ENCODE data around the gene MTA3. TPM values are rescaled to one million over a fixed set of nuclear protein-coding genes. Genes with fewer than 3 reads are reported as not detected.

The MTA3 gene
- polyA plus RNA-seq, 12 donors: 19.0 to 67.1 (median 31.1) TPM; not detected in 1

GRCh38 chr2:42804338-42804737, 235.9 kb downstream of the MTA3 start:
- DNase-seq: no peak

GRCh38 chr2:42804891-42805290, 236.5 kb downstream of the MTA3 start:
- no peak for DNase-seq

Other genes with a start within 250 kb of the MTA3 start
- gene COX7A2L, start 207.4 kb upstream of the MTA3 start, polyA plus RNA-seq (ENCODE audit: insufficient read length in 12 of 12): 100 to 1,000 TPM in 11 of 12 donors, not detected in 1; 102 to 180 (median 154) TPM
- under 1 TPM in 2 of 12 donors, not detected in 10; 0.06 TPM for gene KCNG3, start 74.7 kb upstream of the MTA3 start, polyA plus RNA-seq (ENCODE audit: insufficient read length in 12 of 12)
- gene OXER1, start 195.5 kb downstream of the MTA3 start, polyA plus RNA-seq (ENCODE audit: insufficient read length in 12 of 12): 10 to 100 TPM in 2 of 12 donors, 1 to 10 TPM in 9, not detected in 1; 3.3 to 10.8 (median 6.1) TPM
- gene HAAO, start 224.0 kb downstream of the MTA3 start, polyA plus RNA-seq (ENCODE audit: insufficient read length in 12 of 12): 10 to 100 TPM in 11 of 12 donors, not detected in 1; 12.6 to 45.3 (median 18.3) TPM